DMS53 (cell line): ENCODE measurements around the gene LRRN4.

Experiments
- DNase-seq: peaks from one replicate; lab custom pipeline; 2025; lab: John Stamatoyannopoulos, UW

Gene LRRN4

DNA sequence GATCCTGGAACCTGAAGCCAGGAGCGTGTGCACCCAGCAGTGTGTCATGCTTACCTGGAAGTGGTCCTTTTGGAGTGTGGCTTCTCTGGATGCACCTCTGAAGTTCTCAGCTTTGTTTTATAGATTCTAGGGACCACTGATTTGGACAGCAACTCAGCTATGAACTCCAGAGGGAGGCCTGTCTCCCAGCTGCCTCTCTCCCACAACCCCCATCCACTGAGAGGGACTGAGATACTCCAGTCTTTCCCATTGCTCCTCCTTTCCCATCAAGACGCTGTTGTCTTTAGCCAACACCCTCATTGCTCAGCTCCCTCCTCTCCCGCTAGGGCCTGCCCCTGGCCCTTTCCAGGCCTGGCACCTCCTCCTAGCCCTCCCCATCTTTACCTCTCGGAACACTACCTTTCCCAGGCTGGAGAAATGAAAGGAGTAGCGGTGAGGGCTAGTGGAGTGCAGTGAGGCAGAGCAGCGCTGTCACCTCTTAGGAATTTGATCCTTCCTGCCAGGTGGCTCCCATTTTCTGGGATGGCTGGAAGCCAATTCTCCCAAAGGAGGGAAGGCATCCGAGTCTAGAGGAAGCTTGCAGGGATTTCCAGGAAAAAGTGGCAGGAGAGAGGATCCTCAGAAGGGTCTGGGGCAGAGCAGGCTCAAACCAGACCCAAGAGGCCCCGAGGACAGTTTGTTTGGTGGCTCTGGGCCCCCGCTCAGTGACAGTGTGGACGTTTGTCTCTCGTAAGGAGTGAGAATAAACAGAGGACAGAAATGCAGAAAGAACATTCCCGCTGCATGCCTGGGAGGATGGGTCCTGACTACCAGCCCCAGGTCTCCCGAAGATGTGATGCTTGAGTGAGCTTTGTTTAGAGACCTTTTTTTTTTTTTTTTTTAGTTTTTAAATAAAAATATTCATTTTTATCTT, at the start of gene LRRN4:
Gene LRRN4, minus strand, starts transcription at position 285 of the 913 bp plus-strand sequence. CDS start 1,261 bp downstream, outside the sequence.
- DNase-seq = peak; percentile 92

DNA sequence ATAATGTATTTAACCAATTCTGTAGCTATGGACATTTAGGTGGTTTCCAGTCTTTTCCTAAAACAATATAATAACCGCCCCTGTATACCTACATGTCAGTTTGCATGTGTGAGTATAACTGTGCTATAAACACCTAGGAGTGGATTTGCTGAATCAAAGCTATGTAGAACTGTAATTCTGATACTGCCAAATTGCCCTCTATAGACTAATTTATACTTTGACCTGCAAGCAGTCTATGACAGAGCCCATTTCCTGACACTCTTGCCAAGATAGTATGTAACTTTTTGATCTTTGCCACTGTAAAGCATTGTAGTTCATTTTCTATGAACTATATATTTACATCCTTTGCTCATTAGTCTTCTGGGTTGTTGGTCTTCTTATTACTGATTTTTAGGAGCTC, 49.4 kb upstream of the LRRN4 start:
- no peak for DNase-seq

DNA sequence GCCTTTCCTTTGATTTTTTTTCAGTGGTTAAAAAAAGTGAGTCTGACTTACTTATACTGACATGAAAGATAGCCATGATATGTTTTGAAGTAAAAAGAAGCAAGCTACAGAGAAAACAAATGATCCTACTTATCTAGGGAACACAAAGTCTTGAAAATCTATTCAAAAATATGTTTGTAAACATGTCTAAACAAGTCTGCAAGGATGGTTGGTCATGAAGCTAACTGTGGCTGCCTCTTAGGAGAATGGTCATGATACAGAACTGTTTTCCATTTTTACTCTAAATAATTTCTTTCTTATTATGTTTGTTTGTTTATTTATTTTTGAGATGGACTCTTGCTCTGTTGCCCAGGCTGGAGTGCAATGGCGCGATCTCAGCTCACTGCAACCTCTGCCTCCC, 47.5 kb upstream of the LRRN4 start:
- DNase-seq = no peak

DNA sequence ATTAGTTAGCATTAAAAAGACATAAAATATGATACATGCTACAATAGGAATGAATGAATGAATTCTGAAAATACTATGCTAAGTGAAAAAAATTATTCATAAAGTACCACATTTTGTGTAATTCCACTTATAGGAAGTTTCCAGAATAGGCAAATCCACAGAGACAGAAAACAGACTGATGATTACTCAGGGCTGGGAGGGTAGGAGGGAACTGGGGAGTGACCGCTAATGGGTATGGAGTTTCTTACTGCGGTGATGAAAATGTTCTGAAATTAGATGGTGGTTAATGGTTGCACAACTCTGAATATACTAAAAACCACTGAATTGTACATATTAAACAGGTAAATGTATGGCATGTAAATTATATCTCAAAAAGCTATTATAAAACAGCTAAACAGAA, 46.4 kb upstream of the LRRN4 start:
- no peak for DNase-seq

DNA sequence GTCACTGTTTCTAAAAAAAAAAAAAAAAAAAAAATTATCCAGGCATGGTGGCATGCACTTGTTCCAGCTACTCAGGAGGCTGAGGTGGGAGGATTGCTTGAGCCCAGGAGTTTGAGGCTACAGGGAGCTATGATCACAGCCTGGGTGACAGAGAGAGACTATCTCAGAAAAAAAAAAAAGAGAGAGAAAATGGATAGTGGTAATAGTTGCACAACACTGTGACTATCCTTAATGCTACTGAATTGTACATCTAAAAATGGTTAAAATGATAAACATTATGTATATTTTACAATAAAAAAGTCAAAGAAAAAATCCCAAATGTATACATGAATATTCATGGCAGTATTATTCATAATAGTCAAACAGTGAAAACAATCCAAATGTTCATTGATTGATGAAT, 46.0 kb upstream of the LRRN4 start:
- no peak for DNase-seq

DNA sequence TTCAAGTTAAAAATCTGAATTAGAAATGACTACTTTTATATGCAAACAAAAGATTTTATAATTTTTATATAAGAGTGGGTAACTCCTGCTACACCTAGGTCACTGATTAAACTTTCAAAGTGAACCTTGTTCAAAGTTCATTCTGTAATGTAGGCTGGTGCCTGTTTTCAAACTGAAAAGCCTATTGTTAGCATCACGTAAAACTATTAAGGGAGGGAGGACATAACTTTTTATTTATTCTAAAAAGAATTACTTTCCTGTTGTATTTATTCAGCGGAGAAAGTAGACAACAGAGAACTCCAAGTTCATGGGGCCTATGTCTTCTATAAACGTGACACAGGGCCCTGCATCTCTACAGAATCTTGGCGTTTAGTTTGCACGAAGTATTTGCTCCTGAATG, 41.5 kb upstream of the LRRN4 start:
- DNase-seq = no peak

DNA sequence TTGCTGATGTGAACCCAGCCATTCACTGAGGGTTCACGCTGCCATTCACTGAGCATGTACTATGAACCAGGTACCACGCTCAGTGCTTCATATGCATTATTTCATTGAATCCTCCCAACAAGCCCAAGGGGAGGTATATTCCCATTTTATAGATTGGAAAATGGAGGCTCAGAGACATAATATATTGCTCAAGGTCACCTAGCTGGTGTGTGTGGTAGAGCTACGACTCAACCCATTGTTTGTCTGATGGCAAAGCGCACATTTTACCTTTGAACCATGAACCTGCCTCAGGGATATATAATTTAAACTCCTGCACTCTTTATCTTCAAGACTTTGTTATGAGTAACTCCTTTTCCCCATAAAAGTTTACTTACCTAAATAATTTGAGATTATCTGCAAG, 40.7 kb upstream of the LRRN4 start:
- no peak for DNase-seq

DNA sequence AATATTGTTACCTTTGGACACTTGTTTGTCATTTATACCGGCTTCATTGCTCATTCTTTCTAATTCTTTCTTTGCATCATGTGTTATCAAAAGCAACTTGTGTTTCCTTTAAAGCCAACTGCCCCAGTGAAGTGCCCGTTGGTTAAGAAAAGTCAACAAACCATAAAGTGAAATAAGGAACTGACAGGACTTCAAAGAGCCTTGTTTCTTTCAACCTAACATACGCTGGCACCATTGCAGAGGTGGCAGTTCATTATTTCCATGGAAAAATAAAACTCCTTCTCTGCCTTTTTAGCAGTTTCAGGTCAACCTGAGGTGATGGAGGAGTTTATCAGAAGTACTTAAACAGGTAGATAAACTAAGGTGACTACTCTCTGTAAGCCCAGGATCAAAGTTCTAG, 40.2 kb upstream of the LRRN4 start:
- DNase-seq = no peak

DNA sequence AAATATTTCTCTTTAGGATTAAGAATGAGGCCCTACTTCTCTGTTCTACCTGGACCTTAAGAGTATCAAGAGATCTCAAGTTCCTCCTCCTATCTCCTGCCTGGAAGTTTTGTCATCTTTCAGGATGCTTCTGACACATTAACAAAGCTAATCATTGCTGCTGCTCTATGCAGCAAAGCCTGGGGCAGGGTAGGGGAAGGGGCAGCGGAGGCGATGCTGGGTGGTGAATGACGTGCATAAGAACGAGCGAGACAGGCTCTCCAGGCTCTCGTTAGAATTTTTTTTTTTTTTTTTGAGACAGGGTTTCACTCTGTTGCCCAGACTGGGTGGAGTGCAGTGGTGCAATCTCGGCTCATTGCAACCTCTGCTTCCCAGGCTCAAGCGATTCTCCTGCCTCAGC, 37.8 kb upstream of the LRRN4 start:
- DNase-seq = no peak

DNA sequence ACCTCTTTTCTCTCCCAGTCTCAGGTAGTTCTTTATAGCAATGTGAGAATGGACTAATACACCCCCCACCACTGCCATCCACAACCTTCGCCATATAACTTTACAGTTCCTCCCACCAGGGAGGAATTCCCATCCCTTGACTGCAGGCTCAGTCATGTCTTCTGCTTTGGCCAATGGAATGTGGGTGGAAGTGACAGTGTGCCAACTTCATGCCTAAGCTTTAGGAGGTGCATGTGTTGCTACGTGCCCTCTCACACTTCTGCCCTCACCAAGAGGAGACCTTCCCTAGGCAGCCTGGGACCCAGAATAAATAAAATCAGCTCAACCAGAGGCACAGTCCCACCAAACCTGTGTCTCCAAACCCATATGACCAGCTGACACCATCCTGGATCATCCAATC, 33.0 kb upstream of the LRRN4 start:
- no peak for DNase-seq

DNA sequence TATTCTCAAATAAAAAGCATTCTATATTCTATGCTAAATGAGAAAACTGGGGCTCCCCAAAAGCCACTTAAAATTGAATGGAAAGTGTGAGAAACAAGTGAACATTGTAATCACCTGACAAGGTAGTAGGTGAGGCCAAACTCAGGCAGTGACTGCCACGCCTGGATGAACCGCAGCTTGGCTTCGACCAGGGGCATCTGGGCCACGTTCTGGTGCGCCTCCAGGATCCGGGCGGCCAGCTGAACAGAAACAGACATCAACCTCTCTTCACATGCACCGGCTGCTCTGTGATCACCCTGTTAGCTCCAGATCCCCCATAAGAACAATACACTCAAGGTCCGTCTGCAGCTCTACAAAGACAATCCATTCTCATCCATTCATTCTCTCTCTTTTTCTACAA, 30.1 kb upstream of the LRRN4 start:
- no peak for DNase-seq

DNA sequence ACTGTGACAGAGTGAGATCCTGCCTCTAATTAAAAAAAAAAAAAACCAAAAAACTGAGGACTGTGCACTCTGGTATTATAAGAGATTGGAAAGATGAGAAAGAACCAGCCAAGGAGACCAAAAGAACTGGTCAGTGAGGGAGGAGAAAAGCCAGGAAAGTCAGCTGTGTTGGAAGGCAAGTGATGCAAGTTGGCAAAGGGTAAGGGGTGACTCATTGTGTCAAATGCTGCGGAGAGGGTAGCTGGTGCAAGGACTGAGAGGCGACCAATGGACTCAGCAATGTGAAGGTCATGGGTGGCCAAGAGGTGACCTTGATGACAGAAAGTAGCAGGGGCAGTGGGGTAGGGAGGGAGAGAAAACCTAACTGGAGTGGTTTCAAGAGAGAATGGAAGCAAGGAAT, 27.4 kb upstream of the LRRN4 start:
- DNase-seq = no peak

DNA sequence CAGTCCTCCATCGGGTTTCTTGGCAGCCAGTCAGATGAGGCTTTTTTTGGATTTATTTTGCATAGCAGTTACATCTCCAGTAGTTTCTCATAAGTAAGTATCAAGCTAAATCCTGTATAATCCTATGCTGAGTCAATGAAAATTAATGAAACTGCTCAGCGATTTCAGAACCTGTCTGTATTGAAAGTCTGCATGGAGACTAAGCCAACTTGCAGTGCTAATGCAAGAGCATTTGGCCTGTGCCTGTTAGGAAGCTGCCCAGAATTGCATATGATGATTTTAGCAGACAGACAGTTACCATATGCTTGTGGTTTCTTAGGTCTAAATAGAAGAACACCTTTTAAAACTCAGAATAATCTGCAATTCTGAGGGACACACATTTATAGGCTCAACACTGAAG, 25.2 kb upstream of the LRRN4 start:
- DNase-seq = no peak

DNA sequence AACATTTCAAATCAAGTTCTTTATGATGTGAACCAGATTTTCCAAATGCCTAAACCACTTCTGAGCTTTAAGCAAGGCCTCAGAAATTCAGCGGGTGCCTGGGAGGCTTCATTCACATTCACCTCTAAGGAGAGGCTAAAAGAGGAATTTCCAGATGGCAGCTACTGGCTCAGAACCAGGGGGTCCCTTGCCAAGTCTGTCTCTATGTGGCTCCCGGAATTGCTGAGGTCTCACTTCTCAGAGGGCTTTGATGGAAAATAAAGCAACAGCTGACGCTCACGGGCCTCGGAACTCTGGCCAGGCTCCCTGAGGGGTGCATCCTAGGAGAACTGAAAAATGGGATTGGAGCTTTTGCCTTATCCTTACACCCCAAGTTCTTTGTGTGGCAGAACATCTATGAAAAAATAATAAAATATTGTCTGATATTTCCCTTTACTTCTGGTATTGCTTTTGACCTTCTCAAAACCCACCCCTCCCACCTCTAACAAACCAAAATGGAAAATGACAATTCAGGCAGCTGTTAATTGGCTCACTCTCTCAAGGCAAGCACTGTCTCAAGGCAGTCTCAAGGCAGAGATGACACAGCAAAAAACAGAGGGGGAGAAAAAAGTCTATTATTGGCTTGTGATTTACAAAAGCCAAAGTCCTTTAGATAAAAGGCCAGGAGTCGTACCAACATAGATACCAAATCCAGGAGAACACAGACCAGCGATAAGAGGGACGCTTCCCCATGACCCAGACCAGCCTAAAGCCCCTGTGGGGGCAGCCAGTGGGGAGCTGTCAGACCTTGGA, 21.8 kb upstream of the LRRN4 start:
- no peak for DNase-seq

DNA sequence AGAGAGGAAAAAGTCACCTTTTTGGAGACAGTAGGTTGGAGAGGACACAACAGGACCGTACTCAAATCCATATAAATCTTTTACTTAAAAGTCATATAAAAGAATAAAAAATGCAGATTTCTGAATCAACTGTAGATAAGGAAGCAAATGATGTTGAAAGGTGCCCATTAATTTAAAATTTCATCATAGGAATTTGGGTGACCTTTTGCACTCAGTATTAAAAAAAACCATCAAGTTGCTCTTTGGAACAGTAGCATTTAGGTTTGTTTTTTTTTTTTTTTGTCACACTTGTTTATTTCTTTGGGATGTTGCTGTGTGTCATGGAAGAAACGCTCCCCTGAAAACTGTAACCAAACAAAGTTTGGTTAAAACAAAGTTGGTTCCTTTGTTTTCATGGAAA, 20.9 kb upstream of the LRRN4 start:
- DNase-seq = no peak

DNA sequence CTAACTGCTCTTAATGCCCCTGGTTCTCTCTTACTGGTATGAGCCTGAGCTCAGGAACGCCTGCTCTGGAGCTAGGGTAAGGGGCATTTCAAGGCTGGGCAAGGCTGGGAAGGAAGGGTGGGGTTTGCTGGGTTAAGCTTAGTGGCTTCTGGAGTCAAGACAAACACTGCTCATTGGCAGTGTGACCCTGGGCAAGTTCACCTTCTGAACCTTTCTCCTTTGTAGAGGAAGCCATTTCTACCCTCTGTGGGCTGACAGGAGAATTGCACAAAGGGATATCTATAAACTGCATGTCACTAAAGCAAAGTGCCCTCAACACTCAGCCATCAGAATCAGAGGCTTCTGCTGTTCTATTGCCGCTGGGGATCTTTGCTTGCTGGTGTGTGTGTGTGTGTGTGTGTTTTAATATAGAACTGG, 20.3 kb upstream of the LRRN4 start:
- DNase-seq = peak; percentile 67

DNA sequence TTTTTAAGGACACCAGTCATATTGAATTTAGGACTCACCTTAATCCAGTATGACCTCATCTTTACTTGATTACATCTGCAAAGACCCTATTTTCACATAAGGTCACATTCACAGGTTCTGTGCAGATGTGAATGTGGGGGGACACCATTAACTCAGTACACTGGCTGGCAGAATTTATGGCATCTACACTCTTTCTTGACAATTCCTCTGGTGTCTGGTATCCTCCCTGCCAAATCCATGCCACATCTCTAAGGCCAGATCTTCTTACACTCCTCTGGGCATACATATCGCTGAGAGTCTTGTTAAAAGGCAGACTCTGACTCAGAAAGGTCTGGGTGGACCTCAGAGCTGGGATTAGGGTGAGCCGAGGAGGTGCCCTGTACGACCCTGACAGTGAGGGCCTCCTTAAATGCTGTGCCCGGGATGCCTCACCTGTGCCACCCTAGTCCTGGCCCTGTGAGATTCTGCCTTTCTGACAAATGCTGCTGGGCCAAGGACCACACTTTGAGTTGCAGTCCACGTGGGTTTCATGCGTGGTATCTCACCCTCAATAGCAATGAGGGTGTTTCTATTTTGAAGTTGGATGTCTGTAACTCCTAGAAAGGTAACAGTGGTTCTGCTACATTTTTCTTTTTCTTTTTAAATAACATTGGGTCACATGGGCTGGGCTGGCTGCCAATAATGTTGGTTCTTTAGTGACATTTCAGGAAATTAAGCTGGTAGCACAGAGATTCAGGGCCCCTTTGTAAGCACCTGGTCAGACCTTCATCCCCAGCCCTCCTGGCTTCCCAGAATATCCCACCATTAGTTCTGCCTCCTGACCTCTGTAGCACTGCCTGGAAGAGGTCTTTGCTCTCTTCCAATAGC, 17.2 kb upstream of the LRRN4 start:
- no peak for DNase-seq

DNA sequence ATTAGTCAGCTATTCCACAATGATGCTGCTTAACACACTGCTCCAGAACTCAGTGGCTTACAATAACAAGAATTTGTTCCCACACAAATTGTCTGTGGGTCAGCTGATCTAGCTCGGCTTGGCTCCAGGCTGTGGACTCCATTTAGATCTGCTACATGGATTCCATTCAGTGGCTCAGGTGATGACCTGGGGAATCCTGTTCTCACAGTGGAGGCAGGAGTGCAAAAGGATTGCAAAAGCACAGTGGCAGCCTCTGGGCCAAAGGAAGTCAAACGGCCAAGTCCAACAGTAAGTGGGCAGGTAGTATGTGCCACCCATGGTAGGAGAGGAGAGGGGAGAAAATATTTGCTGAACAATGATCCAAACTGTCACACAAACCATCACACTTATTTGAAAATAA, 15.8 kb upstream of the LRRN4 start:
- DNase-seq = no peak

DNA sequence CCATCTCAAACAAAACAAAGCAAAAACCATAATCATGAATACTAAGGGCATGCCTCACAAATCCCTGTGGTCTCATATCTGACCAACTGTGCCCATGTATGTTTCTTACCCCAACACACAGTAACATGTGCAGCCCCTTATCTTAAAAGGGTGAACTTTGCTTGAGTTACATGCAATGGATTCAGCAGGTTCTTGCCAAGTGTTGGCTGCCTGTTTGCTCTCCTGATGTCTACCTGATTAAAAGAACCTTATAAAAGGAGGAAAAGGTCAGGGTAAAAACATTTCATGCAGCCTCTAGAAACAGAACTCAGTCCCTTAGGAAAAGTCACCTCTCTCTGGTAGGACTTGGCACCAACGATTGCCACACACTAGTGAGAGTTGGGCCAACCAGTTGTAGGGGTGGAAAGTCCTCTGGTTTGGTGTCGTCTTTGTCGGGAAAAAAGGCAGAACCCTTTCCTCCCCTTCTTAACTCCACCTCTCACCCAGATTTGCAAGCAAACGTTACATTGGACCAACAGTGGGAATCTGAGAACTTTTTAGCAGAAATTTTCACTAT, 14.0 kb upstream of the LRRN4 start:
- no peak for DNase-seq

DNA sequence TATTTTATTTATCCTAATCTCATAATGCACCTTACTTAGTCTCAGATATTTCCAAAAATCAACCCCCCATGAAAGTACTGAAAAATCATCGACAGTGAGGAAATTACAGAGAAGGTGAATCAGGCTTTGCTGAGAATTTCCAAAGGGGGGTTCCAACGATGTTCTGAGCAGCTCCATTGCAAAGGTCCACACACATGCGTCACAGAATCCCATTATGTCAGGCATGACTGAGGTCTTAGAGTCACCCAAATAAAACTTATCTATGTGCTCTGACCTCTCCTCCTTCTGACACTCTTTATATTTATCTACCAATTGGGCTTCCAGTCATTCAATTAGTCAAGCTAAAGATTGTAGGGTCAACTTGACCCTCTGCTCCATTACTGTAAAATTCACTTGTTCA, 12.7 kb upstream of the LRRN4 start:
- no peak for DNase-seq

DNA sequence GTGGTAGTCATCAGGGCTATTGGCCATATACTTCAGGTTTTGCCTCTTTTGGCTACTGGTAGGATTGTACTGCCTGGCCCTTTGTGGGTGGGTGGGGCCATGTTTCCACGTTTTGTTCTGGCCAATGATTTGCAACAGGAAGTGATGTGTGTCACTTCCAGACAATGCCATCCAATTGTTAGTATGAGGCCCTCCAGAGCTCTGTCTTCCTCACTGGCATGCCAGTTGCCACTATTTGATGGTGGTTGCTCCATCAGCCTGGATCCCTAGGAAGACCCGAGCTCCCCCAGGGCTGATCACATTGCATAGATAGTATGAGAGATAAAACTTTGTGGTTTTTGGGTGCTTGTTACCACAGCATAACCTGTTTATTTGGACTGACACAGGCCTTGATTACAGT, 7.7 kb upstream of the LRRN4 start:
- peak; percentile 27 for DNase-seq

DNA sequence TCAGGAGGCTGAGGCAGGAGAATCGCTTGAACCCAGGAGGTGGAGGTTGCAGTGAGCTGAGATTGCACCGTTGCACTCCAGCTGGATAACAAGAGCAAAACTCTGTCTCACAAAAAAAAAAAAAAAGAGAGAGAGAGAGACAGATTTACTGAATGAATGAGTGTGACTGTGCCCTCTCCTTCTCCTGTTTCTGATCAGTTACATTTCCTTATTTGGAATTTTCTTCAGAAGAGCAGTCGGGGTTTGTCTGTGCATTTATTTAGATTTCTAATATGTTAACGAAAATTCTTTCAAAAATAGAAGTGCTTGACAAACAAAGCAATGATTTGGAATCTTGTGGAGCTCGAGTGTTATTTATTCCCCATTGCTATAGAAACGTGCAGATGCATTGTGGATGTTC, 6.4 kb upstream of the LRRN4 start:
- peak; percentile 16 for DNase-seq
